ENCODE results near the gene CT47C1. TPM values are rescaled to one million over a fixed set of nuclear protein-coding genes. Genes with fewer than 3 reads are reported as not detected.

CT47C1 gene
- total RNA-seq, 2 donors from 2014 or later: not detected

- H3K4me3 ChIP-seq: no peak overlapping the region
- no peaks in the 10 kb centered on the region for H3K36me3 ChIP-seq
- no peak for TF ChIP-seq CTCF (IDR thresholded peaks at IDR 0.05)
- H3K9me3 ChIP-seq: peaks cover 0 to 6% of the 10 kb centered on the region in 2 donors
- H3K27me3 ChIP-seq: no peaks in the 10 kb centered on the region
- H3K27ac ChIP-seq: no peak overlapping the region
- no peak for DNase-seq (ENCODE audit: low spot score)
- peaks cover 0 to 12% of the 10 kb centered on the region in 2 donors for H3K4me1 ChIP-seq
These were observed 36.4 kb upstream of the CT47C1 start for GRCh38 chrX:119036107-119037029.

- Histone ChIP-seq H3K36me3 (no peaks in the 10 kb centered on the region), H3K4me3 (no peak overlapping the region), H3K27me3 (no peaks in the 10 kb centered on the region), H3K9me3 (no peaks in the 10 kb centered on the region), H3K27ac (peak overlapping the region; percentile 52 to 53), H3K4me1 (peaks cover 0 to 16% of the 10 kb centered on the region in 2 donors)
- no peak for TF ChIP-seq CTCF (IDR thresholded peaks at IDR 0.05)
- no peak for DNase-seq (ENCODE audit: low spot score)
These were observed 32.4 kb upstream of the CT47C1 start for GRCh38 chrX:119040432-119040831.

GRCh38 chrX:119041175-119041574 lies 31.6 kb upstream of the CT47C1 start:
- TF ChIP-seq CTCF (IDR thresholded peaks at IDR 0.05): no peak
- Histone ChIP-seq H3K27ac (peak overlapping the region; percentile 52 to 53), H3K36me3 (no peaks in the 10 kb centered on the region), H3K4me3 (no peak overlapping the region), H3K9me3 (no peaks in the 10 kb centered on the region), H3K27me3 (no peaks in the 10 kb centered on the region), H3K4me1 (peaks cover 0 to 16% of the 10 kb centered on the region in 2 donors)
- peak; percentile 75 for DNase-seq (ENCODE audit: low spot score)

DNA sequence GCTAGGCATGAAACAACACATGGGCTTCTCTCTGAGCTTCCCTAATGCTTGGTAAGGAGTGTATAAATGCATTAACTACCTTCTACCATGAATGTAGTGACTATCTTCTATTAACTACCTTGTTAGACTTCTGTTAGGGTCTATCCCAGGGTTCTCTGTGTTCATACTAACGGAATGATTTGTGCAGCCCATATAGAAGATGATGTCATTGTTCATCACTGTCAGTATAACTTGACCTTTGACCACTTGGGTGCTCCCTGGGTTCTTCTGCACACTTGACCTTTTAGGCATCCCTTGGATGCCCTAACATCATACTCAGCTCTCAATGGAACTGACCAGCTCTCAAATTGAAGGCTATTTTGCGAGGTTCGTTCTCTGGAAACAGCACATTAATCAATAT lies 30.8 kb upstream of the CT47C1 start:
- no peak for DNase-seq (ENCODE audit: low spot score)
- no peak for TF ChIP-seq CTCF (IDR thresholded peaks at IDR 0.05)
- Histone ChIP-seq H3K4me1 (peaks cover 0 to 16% of the 10 kb centered on the region in 2 donors), H3K4me3 (no peak overlapping the region), H3K27me3 (no peaks in the 10 kb centered on the region), H3K27ac (peak overlapping the region in 1 of 2 donors; percentile 52), H3K36me3 (no peaks in the 10 kb centered on the region), H3K9me3 (no peaks in the 10 kb centered on the region)

- Histone ChIP-seq H3K27me3 (no peaks in the 10 kb centered on the region), H3K27ac (no peak overlapping the region), H3K4me1 (peaks cover 0 to 16% of the 10 kb centered on the region in 2 donors), H3K9me3 (no peaks in the 10 kb centered on the region), H3K4me3 (no peak overlapping the region), H3K36me3 (no peaks in the 10 kb centered on the region)
- DNase-seq (ENCODE audit: low spot score): no peak
- no peak for TF ChIP-seq CTCF (IDR thresholded peaks at IDR 0.05)
These were observed 29.8 kb upstream of the CT47C1 start for GRCh38 chrX:119042996-119043395.

Data from right atrium auricular region (tissue), 2 donors.